Aorta (tissue), 5 donors: ENCODE measurements around the gene ARHGEF12. TPM values are rescaled to one million over a fixed set of nuclear protein-coding genes. Genes with fewer than 3 reads are reported as not detected.

Experiments used
- ATAC-seq: fragments of 200-7000 bp; cut with Tn5 transposase; one replicate; pipeline ENCODE4 v1.9.1; 2022; ENCODE audit warnings: moderate library complexity; ENCODE audit not compliant: low FRiP score
- DNase-seq, 2 donors: peaks; one replicate each; pipeline ENCODE4 v3.0.0-alpha.2; 2020
- H3K27ac ChIP-seq, 2 donors: one replicate each; pipeline ENCODE4 v1.5.1; 2013; ENCODE audit warnings: low read length in 2 of 2, mild to moderate bottlenecking in 2 of 2, moderate library complexity in 2 of 2, control low read depth in 1 of 2, inconsistent platforms in 1 of 2, low read depth in 1 of 2
- H3K27me3 ChIP-seq, 2 donors: one replicate each; pipeline ENCODE4 v1.6.1; 2013; ENCODE audit warnings: control low read depth in 1 of 2, low read length in 1 of 2, mild to moderate bottlenecking in 1 of 2, moderate library complexity in 1 of 2; ENCODE audit not compliant: insufficient read depth in 2 of 2, control insufficient read depth in 1 of 2
- H3K36me3 ChIP-seq, 2 donors: one replicate each; pipeline ENCODE4 v1.6.1; 2013; ENCODE audit warnings: control low read depth in 1 of 2, low read length in 1 of 2, mild to moderate bottlenecking in 1 of 2; ENCODE audit not compliant: insufficient read depth in 2 of 2, control insufficient read depth in 1 of 2
- H3K4me1 ChIP-seq, 2 donors: one replicate each; pipeline ENCODE4 v1.6.1; 2013; ENCODE audit warnings: low read length in 2 of 2, control low read depth in 1 of 2, mild to moderate bottlenecking in 1 of 2, moderate library complexity in 1 of 2; ENCODE audit not compliant: insufficient read depth in 2 of 2, control insufficient read depth in 1 of 2
- H3K4me3 ChIP-seq, 2 donors: one replicate each; pipeline ENCODE4 v1.5.1; 2013; ENCODE audit warnings: low read length in 2 of 2, control low read depth in 1 of 2, mild to moderate bottlenecking in 1 of 2
- H3K9me3 ChIP-seq: one replicate; pipeline ENCODE4 v1.6.1; 2013; ENCODE audit warnings: mild to moderate bottlenecking, low read length; ENCODE audit not compliant: control insufficient read depth
- WGBS, 2 donors: extraction: QIAGEN DNeasy Blood & Tissue Kit; methylation state at CpG; one replicate each; pipeline ENCODE4 v1.1.7; 2013; 5-methylcytosine and 5-hydroxymethylcytosine counted together
- intact Hi-C, 2 donors: fragments of 100-400 bp; cut with DNase I; formaldehyde crosslinking; loops; one replicate each; pipeline versions ENCODE4 v1.14.2 to v1.15.0; 2022
- polyA plus RNA-seq, 2 donors: library from polyadenylated mRNA; stranded (reverse); fragments of 200-250 nt; gene quantifications; one replicate each; pipeline ENCODE4 v1.2.3, GENCODE V29; 2013
- total RNA-seq, 2 donors: library from RNA; stranded (reverse); fragmentation: NEBNext Ultra II Directional; extraction: Animal tissue kit (Norgen Biotek cat#: 25700); gene quantifications; one replicate each; pipeline ENCODE4 v1.2.1, GENCODE V29; 2021
- donor health status: healthy with polysubstance abuse.
- donor health status: Bipolar disorder and iron deficiency.
- donor health status: DM: no; HTN: no; CAD: no.
- donor health status: DM: no; HTN: no; CAD: no.
- donor health status: DM: yes; HTN: yes; CAD: no.

ARHGEF12 gene
- total and polyA plus RNA-seq, 4 donors = 21.7 to 143 (median 75.8) TPM

DNA sequence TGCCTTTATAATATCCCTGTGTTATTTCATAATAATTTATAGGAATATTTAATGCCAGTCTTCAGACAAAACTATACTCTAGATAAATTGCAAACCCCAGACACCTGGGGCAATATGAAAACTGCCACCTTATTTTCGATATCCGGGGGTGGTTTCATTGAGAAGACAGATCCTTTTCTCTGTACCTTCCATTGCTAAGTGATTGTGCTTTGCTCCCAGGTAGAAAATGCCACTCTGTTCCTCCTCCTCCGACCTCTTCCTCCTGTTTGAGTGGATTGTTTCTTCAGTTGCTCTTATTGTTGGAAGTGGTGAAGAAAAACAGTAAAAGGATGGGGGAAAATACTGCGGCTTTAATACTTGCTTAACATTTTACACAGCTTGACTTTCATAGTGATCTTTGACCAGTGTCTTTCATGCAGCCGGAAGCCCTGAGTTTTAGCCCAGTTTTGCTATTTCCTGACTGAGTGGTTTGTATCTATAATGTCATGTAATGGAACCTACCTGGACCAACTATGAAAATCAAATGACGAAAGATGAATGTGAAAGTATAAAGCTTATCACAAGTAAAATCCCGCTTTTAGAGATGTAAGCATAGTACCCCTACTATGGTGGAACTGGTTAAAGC is 169.7 kb downstream of the ARHGEF12 start:
- Histone ChIP-seq H3K4me1 (no peaks in the 10 kb centered on the region), H3K27ac (no peak overlapping the region), H3K9me3 (no peaks in the 10 kb centered on the region), H3K4me3 (no peak overlapping the region), H3K36me3 (no peaks in the 10 kb centered on the region), H3K27me3 (peaks cover 0 to 2% of the 10 kb centered on the region in 2 donors)
- DNase-seq (no peak), ATAC-seq (no peak)
- intact Hi-C loops = loop anchor here in 1 of 2 donors (5.0 kb wide), 1 partner anchor 446 kb away; no protein-coding TSS in a partner anchor
- WGBS, 2 donors = 88% methylated on average over 7 of the region's 7 CpGs

DNA sequence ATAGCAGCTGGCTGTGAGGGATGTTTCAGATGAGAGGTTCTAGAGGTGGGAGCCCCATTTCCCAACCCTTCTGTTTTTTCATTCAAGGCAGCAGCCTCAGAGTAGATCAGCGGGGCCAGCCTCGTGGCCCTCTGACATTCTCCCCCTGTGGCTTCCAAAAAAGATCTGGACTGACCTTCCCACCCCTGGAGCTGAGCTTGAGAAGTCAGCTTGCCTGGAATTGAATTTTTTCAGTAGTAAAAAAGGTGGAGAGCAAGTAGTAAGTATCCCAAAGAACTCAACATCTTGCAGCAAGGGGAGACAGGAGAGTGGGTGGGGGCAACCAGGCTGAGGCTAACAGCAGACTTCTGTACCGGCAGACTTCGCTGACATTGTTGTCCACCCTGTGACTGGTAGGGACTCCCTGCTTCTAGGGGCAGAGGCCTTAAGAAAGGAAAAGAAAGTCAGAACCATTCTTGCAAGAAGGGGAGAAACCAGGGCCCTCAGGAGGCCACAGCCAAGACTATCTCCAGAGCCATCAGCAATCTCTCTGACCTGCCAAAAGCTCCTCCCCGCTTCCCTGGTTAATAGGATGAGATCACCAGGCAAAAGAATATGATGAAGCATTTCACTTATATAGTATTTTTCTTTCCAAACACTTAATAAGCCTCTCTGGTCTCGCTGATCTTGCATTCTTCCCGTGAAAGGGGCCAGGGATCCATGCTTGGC is 173.3 kb downstream of the ARHGEF12 start:
- Histone ChIP-seq H3K27me3 (no peaks in the 10 kb centered on the region), H3K4me1 (no peaks in the 10 kb centered on the region), H3K27ac (no peak overlapping the region), H3K9me3 (no peaks in the 10 kb centered on the region), H3K36me3 (no peaks in the 10 kb centered on the region), H3K4me3 (no peak overlapping the region)
- intact Hi-C loops = loop anchor here (5.0 to 10.0 kb wide), 6 partner anchors 173 to 685 kb away; partner anchors contain the start of gene TECTA (in 1 of the 2)
- ATAC-seq = no peak
- DNase-seq = no peak
- 88% methylated on average over 7 of the region's 7 CpGs for WGBS, 2 donors

DNA sequence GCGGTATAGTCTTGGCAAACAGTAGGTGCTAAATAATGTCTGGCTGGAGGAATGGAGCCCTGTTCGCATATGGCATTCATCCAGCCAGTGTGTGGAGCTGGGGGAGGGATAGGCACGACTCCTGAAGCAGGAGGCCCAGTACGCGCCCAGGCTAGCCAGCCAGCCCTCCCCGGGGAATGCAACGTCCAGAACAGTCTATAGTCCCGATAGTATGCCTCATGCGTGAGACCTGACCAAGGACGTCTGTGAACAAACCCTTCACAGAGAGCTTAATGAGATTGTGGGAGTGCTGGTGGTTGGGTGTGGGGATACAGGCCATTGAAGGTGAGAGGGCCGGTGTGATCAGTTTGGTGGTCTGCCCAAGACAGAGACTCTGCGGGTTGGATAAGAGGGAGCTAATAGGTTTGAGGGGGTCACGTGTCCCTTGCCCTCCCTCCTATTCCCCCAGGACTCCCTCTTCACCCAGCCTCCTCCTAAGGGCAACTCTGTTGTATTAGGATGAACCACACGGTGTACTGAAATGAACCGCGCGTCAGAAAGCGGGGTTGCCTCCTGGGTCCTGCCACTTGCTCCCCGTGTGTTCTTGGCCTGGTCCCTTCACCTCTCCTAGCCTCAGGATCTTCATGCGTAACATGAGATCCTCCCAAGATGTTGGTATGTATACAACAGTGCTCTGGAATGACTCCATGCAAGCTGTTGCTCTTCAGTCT is 174.3 kb downstream of the ARHGEF12 start:
- no peak overlapping the region for H3K4me3 ChIP-seq

DNA sequence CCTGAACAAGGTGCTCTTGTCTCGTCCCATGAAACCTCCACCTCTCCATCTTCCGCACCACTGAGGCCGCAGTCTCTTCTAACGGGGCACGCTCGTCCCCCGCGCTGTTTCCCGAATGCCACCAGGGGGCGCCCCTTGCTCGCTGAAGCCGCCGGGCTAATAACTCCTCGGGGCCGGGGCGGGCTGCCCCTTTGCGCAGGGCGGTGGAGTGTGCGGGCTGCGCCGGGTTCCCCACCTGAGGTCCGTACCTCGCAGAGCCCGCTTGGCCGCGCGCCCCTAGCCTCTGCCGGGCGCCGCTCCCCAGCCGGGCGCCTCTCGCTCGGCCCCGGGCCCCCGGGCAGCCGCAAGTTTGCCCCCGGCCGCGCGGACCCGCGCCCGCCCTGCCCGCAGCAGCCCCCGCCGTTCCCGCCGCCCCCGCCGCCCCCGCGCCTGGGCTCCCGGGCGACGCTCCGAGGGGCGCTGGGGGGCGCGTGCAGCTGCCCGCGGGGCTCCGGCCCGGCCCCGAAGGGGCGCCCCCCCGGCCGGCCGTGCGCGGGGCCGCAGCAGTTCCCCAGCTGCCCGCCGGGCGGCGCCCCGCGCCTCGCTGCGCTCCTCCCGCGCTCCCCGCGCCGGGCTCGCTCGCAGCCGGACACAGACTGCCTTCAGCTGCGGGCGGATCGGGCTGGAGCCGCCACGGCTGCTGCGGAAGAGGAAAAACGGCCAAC is 175.1 kb downstream of the ARHGEF12 start, which contains the start of gene GRIK4:
GRIK4 (plus strand) TSS at position 633 of the 704 bp plus-strand sequence. CDS start 148,571 bp downstream, outside the sequence.
- no peak within 1 kb of the TSS for H3K27ac ChIP-seq
- H3K4me1 ChIP-seq = no peaks in the 10 kb centered on the region
- intact Hi-C loops = loop anchor here (1.0 to 10.0 kb wide), 7 partner anchors 171 to 684 kb away; partner anchors contain the start of gene TECTA (in 1 of the 2)
- H3K36me3 ChIP-seq = no peaks in the 10 kb centered on the region
- WGBS, 2 donors = 1 to 2% methylated on average over 54 to 95 of the region's 95 CpGs
- peak within 1 kb of the TSS; percentile 53 to 54 for H3K4me3 ChIP-seq
- ATAC-seq = peak; percentile 92
- DNase-seq = peak; percentile 86 to 96
- H3K27me3 ChIP-seq = no peaks in the 10 kb centered on the region
- H3K9me3 ChIP-seq = no peaks in the 10 kb centered on the region

More for the DNA sequence above, 174.3 kb downstream of the ARHGEF12 start:
- H3K4me1 ChIP-seq = no peaks in the 10 kb centered on the region
- no peaks in the 10 kb centered on the region for H3K27me3 ChIP-seq
- no peak overlapping the region for H3K27ac ChIP-seq
- DNase-seq = no peak
- WGBS, 2 donors = 63 to 67% methylated on average over 20 of the region's 20 CpGs
- no peaks in the 10 kb centered on the region for H3K36me3 ChIP-seq
- ATAC-seq = no peak
- no peaks in the 10 kb centered on the region for H3K9me3 ChIP-seq
- intact Hi-C loops = loop anchor here (1.0 to 10.0 kb wide), 7 partner anchors 172 to 684 kb away; partner anchors contain the start of gene TECTA (in 1 of the 2)

DNA sequence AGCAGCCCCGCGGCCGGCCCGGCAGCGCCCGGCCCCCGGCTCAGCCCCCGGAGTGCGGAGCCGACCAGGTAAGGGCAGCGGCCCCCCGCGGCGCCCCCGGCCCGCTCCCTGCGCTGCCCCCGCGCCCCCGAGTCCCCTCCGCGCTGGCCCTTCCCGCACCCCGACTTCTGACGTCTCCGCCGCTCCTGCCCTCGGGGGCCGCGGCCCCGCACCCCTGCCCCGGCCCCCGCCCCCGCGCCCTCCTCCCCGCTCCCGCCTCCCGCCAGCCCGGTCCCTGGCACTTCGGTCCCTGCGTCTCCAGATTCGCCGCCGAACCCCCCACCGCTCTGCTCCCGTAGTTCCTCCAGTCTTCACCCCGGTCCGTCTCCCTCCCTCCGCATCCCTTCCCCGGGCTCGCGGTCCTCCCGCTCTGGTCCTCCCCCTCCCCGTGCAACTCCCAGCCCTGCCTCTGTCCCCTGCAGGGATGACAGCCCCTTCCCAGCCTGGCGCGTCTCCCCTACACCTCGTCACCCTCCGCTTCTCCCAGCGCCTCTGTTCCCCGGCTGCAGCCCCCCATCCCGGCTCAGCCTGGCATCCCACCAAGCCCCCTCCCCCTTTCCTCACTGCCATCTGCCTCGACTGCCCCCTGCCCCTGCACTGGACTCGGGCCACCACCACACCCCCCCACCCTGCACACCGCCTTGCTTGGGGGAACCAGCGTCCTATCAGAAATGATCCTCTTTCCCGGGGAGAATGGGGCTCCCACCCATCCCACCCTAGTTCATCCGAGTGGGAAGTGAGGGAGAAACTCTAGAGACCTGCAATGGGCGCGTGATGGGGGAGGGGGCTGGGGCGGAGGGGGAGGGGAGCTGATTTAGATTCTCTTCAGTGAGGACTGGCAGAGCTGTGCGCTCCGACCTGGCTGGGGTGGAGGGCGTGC is 175.9 kb downstream of the ARHGEF12 start:
- Histone ChIP-seq H3K36me3 (no peaks in the 10 kb centered on the region), H3K4me1 (no peaks in the 10 kb centered on the region), H3K27ac (no peak overlapping the region), H3K27me3 (no peaks in the 10 kb centered on the region), H3K9me3 (no peaks in the 10 kb centered on the region), H3K4me3 (peak overlapping the region; percentile 53 to 54)
- intact Hi-C loops = loop anchor here (1.0 to 10.0 kb wide), 7 partner anchors 170 to 683 kb away; partner anchors contain the start of gene TECTA (in 1 of the 2)
- no peak for DNase-seq
- no peak for ATAC-seq
- 13 to 18% methylated on average over 47 to 73 of the region's 73 CpGs for WGBS, 2 donors

DNA sequence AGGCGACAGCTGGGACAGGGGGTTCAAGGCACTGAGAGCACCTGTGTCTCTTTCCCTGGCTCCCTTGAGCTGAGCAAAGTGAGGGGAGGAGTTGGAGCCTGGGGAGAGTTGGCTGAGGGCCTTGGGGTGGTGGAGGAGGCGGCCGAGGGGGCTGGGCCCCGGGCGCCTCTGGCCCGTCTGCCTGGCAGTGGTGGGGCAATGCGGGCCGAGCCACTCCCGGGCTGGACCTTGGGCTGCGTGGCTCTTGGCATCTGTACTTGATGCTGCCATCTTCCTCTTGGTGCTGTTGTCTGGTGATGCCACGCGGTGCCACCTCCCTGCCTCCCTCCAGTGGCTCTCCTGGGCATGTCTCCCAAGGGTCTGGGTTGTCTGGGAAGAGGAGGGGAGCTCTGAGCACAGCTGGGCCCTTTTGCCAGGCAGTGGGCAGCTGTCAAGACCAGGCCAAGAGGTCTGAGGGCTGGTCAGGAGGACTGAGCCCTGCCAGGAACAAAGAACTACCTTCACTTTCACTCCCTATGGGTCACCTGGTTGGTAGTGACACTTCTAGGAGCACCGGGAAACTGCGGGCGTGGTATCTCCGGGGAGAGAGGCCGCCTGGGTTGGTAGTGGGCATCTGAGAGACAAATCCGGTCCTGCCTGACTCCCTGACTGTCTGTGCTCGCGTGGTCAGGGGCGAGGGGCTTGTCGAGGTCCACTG is 176.7 kb downstream of the ARHGEF12 start:
- Histone ChIP-seq H3K27me3 (no peaks in the 10 kb centered on the region), H3K9me3 (no peaks in the 10 kb centered on the region), H3K36me3 (no peaks in the 10 kb centered on the region), H3K4me1 (no peaks in the 10 kb centered on the region), H3K27ac (no peak overlapping the region), H3K4me3 (no peak overlapping the region)
- WGBS, 2 donors = 82 to 84% methylated on average over 22 of the region's 22 CpGs
- ATAC-seq = no peak
- no peak for DNase-seq
- intact Hi-C loops = loop anchor here (5.0 to 10.0 kb wide), 5 partner anchors 169 to 682 kb away; partner anchors contain the start of gene TECTA (in 1 of the 2)
